ENCODE measurements around the gene TMEM169.

DNA sequence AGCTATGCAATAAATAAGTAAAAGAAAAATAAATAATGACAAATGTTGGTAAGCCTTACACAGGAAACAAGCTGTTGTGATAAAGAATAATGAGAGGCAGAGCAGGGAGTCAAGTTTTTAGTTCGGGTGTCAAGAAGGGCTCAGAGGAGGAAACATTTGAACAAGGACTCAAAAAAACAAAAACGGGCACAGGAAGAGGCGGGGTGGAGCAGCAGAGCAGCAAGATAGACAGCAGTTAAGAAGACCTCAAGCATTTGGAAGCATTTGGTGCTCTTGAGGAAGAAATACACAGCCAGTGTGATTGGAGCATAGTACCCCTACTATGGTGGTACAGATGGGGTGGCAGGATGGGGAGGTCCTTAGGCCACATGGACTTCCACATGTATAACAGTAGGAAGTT, 2.8 kb downstream of the TMEM169 start:
- TF ChIP-seq, protein P1, sequence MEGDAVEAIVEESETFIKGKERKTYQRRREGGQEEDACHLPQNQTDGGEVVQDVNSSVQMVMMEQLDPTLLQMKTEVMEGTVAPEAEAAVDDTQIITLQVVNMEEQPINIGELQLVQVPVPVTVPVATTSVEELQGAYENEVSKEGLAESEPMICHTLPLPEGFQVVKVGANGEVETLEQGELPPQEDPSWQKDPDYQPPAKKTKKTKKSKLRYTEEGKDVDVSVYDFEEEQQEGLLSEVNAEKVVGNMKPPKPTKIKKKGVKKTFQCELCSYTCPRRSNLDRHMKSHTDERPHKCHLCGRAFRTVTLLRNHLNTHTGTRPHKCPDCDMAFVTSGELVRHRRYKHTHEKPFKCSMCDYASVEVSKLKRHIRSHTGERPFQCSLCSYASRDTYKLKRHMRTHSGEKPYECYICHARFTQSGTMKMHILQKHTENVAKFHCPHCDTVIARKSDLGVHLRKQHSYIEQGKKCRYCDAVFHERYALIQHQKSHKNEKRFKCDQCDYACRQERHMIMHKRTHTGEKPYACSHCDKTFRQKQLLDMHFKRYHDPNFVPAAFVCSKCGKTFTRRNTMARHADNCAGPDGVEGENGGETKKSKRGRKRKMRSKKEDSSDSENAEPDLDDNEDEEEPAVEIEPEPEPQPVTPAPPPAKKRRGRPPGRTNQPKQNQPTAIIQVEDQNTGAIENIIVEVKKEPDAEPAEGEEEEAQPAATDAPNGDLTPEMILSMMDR (IDR thresholded peaks at IDR 0.05; ENCODE audit: insufficient read depth, low read length): no peak
- no peak for TF ChIP-seq POLR2AphosphoS5 (IDR thresholded peaks at IDR 0.05; ENCODE audit: low read depth)
- TF ChIP-seq, protein P2, sequence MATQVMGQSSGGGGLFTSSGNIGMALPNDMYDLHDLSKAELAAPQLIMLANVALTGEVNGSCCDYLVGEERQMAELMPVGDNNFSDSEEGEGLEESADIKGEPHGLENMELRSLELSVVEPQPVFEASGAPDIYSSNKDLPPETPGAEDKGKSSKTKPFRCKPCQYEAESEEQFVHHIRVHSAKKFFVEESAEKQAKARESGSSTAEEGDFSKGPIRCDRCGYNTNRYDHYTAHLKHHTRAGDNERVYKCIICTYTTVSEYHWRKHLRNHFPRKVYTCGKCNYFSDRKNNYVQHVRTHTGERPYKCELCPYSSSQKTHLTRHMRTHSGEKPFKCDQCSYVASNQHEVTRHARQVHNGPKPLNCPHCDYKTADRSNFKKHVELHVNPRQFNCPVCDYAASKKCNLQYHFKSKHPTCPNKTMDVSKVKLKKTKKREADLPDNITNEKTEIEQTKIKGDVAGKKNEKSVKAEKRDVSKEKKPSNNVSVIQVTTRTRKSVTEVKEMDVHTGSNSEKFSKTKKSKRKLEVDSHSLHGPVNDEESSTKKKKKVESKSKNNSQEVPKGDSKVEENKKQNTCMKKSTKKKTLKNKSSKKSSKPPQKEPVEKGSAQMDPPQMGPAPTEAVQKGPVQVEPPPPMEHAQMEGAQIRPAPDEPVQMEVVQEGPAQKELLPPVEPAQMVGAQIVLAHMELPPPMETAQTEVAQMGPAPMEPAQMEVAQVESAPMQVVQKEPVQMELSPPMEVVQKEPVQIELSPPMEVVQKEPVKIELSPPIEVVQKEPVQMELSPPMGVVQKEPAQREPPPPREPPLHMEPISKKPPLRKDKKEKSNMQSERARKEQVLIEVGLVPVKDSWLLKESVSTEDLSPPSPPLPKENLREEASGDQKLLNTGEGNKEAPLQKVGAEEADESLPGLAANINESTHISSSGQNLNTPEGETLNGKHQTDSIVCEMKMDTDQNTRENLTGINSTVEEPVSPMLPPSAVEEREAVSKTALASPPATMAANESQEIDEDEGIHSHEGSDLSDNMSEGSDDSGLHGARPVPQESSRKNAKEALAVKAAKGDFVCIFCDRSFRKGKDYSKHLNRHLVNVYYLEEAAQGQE (IDR thresholded peaks at IDR 0.05; ENCODE audit: insufficient replicate concordance, low read depth): no peak

Measured in HL-60 (cell line).